ENCODE measurements around the gene THADA. TPM values are rescaled to one million over a fixed set of nuclear protein-coding genes. Genes with fewer than 3 reads are reported as not detected.
A peak's percentile ranks its signal among the peaks of the same experiment; 100 is the strongest.

Gene THADA
- total RNA-seq, 1 donor from 2014 or later, result 32.9 TPM

DNA sequence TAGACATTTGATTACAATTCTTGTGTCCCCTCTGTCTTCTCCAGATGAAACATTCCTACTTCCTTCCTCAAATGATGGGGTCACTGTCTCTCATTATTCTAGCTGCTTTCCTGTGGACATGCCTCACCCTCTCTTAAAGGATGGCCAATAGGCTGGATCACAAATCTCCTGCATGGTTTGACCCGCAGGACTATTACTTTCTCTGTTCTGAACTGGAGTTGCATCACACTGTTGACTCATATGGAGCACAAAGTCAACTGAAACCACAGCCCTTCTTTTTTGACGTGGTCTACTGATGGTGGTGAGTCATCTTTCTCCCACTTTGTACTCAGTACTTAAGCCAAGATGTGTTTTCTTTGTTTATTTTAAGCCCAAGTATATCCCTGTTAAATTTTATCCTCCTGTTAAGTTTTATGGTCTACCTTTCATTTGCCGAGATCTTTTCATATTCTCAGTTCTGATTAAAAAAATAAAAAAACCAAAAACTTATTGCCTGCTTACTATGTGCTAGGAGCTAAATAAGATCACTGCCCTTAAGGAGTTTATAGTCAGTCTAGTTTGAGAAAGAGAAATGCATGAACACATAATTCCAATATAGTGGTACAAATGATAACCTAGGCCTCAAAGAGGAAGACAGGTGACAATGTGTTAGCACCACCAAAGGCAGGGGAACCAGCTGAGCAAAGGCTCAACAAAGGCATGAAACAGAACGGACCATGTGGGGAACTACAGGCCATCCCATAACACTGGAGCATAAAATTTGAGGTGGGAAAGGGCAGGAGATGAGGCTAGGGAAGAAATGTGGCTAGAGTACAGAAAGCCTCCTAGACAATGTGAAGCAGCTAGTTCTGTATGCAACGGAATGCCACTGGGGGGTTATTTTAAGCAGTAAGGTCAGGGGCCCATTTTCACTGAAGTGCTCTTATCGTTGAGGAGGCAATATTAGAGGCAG, 301.8 kb downstream of the THADA start:
- Histone ChIP-seq H3K27ac (peak overlapping the region; percentile 26), H3K36me3 (no peaks in the 10 kb centered on the region), H3K4me3 (no peak overlapping the region), H3K4me1 (peaks cover 17% of the 10 kb centered on the region), H3K9me3 (no peaks in the 10 kb centered on the region), H3K27me3 (no peaks in the 10 kb centered on the region)
- TF ChIP-seq, protein P1, sequence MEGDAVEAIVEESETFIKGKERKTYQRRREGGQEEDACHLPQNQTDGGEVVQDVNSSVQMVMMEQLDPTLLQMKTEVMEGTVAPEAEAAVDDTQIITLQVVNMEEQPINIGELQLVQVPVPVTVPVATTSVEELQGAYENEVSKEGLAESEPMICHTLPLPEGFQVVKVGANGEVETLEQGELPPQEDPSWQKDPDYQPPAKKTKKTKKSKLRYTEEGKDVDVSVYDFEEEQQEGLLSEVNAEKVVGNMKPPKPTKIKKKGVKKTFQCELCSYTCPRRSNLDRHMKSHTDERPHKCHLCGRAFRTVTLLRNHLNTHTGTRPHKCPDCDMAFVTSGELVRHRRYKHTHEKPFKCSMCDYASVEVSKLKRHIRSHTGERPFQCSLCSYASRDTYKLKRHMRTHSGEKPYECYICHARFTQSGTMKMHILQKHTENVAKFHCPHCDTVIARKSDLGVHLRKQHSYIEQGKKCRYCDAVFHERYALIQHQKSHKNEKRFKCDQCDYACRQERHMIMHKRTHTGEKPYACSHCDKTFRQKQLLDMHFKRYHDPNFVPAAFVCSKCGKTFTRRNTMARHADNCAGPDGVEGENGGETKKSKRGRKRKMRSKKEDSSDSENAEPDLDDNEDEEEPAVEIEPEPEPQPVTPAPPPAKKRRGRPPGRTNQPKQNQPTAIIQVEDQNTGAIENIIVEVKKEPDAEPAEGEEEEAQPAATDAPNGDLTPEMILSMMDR (IDR thresholded peaks at IDR 0.05), result no peak
- intact Hi-C loops (cut with DNase I), result no loop called here
- DNase-seq (no peak), ATAC-seq (peak; percentile 93)

DNA sequence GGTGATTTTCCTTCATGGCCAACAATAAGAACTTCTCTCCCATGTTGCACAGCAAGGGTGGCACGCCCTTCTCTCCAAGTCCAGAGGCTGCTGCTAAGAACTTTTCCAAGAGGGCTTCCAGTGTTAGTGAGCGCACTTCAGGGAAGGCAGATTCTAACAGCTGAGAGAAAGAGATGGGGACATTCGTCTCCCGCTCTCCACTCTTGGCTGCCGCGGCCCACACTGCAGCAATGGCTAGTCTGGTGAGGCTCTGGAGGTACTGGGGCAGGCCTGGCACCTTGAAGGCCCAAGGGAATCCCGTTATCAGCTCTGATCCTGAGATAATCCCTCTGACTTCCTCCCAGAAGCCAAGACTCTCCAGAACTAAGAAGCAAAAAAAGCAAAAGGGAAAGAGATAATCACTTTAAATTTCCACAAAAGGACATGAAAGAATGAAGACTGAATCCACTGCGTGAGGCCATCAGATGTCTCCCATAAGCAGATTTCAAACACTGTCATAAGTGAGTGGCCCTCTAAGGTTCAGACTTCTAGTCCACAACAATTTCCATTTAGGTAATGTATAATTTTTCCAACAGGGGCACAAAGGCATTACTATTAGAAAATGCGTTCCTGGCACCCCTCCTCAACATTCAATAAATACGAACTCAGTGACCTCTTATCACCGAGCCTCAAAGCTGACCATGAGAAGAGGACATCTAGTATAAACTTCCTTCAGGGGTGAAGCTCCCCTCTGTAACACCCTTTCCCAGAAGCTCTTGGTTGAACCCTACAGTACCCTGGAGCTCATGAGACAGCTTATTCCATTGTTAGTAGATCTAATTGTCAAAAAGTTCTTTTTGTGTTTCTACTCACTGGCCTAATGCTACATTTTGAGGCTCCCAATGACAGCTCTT, 302.7 kb downstream of the THADA start:
- H3K36me3 ChIP-seq, result no peaks in the 10 kb centered on the region
- peaks cover 14% of the 10 kb centered on the region for H3K4me1 ChIP-seq
- ATAC-seq (no peak), DNase-seq (no peak)
- H3K27ac ChIP-seq, result no peak overlapping the region
- no peak overlapping the region for H3K4me3 ChIP-seq
- intact Hi-C loops (cut with DNase I), result no loop called here
- H3K9me3 ChIP-seq, result no peaks in the 10 kb centered on the region
- H3K27me3 ChIP-seq, result no peaks in the 10 kb centered on the region
- TF ChIP-seq, protein P1 (IDR thresholded peaks at IDR 0.05), result no peak

DNA sequence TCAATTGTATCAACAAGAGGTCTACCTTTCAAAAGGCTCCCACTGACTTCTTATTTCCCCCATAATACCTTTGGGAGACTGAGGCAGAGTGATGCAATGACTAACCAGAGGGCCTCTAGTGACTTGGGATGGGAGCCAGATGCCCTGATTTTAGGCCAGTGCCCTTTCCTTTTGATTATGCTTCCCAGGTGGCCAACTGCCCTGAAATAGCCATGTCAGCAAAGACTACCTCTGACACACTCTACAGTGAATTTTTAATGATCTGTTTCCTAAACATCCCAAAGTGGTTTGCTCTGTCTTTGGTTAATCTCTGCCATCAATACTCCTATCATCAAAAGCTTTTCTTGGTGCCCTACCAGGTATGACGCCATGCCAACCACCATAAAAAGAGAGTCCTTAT, 303.5 kb downstream of the THADA start:
- Histone ChIP-seq H3K27ac (no peak overlapping the region), H3K36me3 (no peaks in the 10 kb centered on the region), H3K27me3 (no peaks in the 10 kb centered on the region), H3K4me3 (no peak overlapping the region), H3K4me1 (peaks cover 14% of the 10 kb centered on the region), H3K9me3 (no peaks in the 10 kb centered on the region)
- TF ChIP-seq, protein P1 (IDR thresholded peaks at IDR 0.05), result no peak
- no peak for ATAC-seq
- DNase-seq, result no peak
- intact Hi-C loops (cut with DNase I), result no loop called here

DNA sequence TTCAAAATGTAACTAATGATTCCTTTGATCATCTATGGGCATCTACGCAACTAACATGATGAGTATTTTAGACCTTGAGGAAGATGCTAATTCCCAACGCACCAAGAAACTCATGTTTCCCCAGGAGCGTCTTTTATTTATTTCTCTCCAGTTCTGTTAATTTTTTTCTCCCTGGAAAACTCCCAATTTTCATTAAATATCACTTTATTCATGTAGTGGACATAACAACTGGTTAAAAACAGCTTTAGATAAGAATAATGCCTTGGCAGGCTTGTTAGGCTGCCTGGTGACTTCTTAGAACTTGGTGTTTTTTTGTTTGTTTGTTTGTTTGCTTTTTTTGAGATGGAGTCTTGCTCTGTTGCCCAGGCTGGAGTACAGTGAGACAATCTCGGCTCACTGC, 306.5 kb downstream of the THADA start:
- H3K36me3 ChIP-seq, result peaks cover 26% of the 10 kb centered on the region
- H3K9me3 ChIP-seq, result no peaks in the 10 kb centered on the region
- no peak overlapping the region for H3K4me3 ChIP-seq
- ATAC-seq (no peak), DNase-seq (no peak)
- no peak overlapping the region for H3K27ac ChIP-seq
- intact Hi-C loops (cut with DNase I), result no loop called here
- H3K27me3 ChIP-seq, result no peaks in the 10 kb centered on the region
- H3K4me1 ChIP-seq, result peaks cover 10% of the 10 kb centered on the region
- TF ChIP-seq, protein P1 (IDR thresholded peaks at IDR 0.05), result no peak

DNA sequence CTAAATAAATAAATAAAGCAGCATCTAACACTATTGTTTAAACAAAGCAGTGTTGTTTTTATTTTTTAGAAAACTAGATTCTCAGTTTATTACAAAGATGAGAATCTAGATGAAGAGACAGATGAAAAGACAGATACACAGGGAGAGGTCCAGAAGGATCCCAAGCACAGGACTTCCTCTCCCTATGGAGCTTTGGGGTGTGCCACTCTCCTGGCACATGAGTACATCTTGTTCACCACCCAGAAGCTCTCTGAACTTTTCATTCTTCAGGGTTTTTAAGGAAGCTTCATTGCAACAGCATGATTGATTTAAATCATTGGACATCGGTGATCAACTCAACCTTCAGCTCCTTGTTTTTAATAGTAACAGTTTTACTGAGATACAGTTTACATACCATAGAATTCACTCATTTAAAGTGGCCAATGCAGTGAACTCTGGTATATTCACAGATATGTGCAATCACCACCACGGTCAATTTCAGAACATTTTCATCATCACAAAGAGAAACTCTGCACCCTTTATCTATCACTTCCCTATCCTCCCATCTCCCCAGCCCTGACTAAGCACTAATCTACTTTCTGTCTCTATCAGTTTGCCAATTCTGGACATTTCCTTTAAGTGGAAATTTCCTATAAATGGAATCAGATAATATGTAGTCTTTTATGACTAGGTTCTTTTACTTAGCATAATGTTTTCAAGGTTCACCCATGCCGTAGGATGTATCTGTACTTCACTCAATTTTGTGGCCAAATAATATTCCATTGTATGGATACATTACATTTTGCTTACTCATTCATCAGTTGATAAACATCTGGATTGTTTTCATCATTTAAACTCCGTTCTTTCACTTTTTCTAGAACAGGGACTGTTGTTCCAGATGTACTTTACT, 307.2 kb downstream of the THADA start:
- H3K9me3 ChIP-seq, result no peaks in the 10 kb centered on the region
- DNase-seq (no peak), ATAC-seq (peak; percentile 55)
- no peak overlapping the region for H3K27ac ChIP-seq
- H3K4me1 ChIP-seq, result peaks cover 4% of the 10 kb centered on the region
- H3K4me3 ChIP-seq, result no peak overlapping the region
- H3K27me3 ChIP-seq, result no peaks in the 10 kb centered on the region
- intact Hi-C loops (cut with DNase I), result no loop called here
- TF ChIP-seq, protein P1 (IDR thresholded peaks at IDR 0.05), result no peak
- peaks cover 30% of the 10 kb centered on the region for H3K36me3 ChIP-seq
